ENCODE data around the gene CNNM2.

The CNNM2 gene

GRCh38 chr10:103096130-103096529, 178.0 kb downstream of the CNNM2 start:
- TF ChIP-seq, protein P1, sequence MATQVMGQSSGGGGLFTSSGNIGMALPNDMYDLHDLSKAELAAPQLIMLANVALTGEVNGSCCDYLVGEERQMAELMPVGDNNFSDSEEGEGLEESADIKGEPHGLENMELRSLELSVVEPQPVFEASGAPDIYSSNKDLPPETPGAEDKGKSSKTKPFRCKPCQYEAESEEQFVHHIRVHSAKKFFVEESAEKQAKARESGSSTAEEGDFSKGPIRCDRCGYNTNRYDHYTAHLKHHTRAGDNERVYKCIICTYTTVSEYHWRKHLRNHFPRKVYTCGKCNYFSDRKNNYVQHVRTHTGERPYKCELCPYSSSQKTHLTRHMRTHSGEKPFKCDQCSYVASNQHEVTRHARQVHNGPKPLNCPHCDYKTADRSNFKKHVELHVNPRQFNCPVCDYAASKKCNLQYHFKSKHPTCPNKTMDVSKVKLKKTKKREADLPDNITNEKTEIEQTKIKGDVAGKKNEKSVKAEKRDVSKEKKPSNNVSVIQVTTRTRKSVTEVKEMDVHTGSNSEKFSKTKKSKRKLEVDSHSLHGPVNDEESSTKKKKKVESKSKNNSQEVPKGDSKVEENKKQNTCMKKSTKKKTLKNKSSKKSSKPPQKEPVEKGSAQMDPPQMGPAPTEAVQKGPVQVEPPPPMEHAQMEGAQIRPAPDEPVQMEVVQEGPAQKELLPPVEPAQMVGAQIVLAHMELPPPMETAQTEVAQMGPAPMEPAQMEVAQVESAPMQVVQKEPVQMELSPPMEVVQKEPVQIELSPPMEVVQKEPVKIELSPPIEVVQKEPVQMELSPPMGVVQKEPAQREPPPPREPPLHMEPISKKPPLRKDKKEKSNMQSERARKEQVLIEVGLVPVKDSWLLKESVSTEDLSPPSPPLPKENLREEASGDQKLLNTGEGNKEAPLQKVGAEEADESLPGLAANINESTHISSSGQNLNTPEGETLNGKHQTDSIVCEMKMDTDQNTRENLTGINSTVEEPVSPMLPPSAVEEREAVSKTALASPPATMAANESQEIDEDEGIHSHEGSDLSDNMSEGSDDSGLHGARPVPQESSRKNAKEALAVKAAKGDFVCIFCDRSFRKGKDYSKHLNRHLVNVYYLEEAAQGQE (IDR thresholded peaks at IDR 0.05; ENCODE audit: insufficient replicate concordance, low read depth): no peak
- TF ChIP-seq GABPA (IDR thresholded peaks at IDR 0.05; ENCODE audit: low read depth): no peak
- no peak for TF ChIP-seq SPI1 (IDR thresholded peaks at IDR 0.05; ENCODE audit: borderline replicate concordance, low read depth)
- no peak for TF ChIP-seq CTCF (IDR thresholded peaks at IDR 0.05; ENCODE audit: insufficient read depth, low read length)
- TF ChIP-seq POLR2AphosphoS5 (IDR thresholded peaks at IDR 0.05; ENCODE audit: low read depth): no peak

DNA sequence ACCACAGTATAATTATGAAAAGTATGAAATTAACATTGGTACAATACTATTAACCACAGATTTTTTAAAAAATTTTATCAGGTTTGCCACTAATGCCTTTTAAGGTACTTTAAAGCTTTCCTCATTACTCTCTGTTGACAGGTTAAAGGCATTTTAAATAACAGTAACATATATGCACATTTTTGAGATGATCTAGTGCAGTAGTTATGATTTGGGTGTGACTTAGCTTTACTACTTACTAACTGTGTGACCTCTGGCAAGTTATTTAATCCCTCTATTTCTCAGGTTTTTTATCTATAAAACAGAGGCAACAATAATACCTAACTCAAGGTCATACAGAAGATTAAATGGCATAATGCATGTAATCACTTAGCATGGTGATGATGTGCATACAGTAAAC, 180.1 kb downstream of the CNNM2 start:
- no peak for TF ChIP-seq POLR2AphosphoS5 (IDR thresholded peaks at IDR 0.05; ENCODE audit: low read depth)
- no peak for TF ChIP-seq SPI1 (IDR thresholded peaks at IDR 0.05; ENCODE audit: borderline replicate concordance, low read depth)
- TF ChIP-seq, protein P1 (IDR thresholded peaks at IDR 0.05; ENCODE audit: insufficient replicate concordance, low read depth): no peak
- no peak overlapping the region for H3K27ac ChIP-seq (replicated peaks)
- H3K27me3 ChIP-seq (ENCODE audit: insufficient read depth, poor library complexity, severe bottlenecking): no peaks in the 10 kb centered on the region
- DNase-seq (ENCODE audit: low read depth in 1 of 2, low spot score in 1 of 2): no peak
- H3K4me3 ChIP-seq (replicated peaks; ENCODE audit: insufficient read depth, low read length): no peak overlapping the region

More at GRCh38 chr10:103096130-103096529, 178.0 kb downstream of the CNNM2 start:
- no peak for DNase-seq (ENCODE audit: low read depth in 1 of 2, low spot score in 1 of 2)
- Histone ChIP-seq H3K4me3 (replicated peaks; ENCODE audit: insufficient read depth, low read length) (no peak overlapping the region), H3K27ac (replicated peaks) (no peak overlapping the region), H3K27me3 (ENCODE audit: insufficient read depth, poor library complexity, severe bottlenecking) (no peaks in the 10 kb centered on the region)

DNA sequence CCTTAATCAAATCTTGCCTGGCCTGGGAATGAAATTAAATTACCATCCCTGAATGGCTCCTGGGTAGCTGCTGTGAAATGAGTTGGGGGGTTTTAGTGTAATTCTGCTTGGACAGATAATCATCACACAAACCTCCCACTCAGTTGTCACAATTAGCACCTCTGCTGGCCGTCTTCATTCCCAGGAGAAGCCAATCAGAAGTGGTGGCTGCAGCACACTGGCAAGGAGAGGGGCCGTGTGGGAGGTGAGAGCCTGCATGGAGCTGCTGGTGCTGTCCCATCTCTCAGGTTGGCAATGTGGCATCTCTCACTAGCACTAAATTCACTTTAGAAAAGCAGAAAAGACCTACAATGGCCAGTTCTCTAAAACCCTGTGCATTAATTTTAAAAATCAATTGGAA, 182.5 kb downstream of the CNNM2 start:
- H3K4me3 ChIP-seq (replicated peaks; ENCODE audit: insufficient read depth, low read length): no peak overlapping the region
- TF ChIP-seq SPI1 (IDR thresholded peaks at IDR 0.05; ENCODE audit: borderline replicate concordance, low read depth) (no peak), POLR2AphosphoS5 (IDR thresholded peaks at IDR 0.05; ENCODE audit: low read depth) (no peak), CTCF (IDR thresholded peaks at IDR 0.05; ENCODE audit: insufficient read depth, low read length) (no peak), GABPA (IDR thresholded peaks at IDR 0.05; ENCODE audit: low read depth) (no peak)
- TF ChIP-seq, protein P1 (IDR thresholded peaks at IDR 0.05; ENCODE audit: insufficient replicate concordance, low read depth): no peak
- no peaks in the 10 kb centered on the region for H3K27me3 ChIP-seq (ENCODE audit: insufficient read depth, poor library complexity, severe bottlenecking)
- no peak for DNase-seq (ENCODE audit: low read depth in 1 of 2, low spot score in 1 of 2)
- H3K27ac ChIP-seq (replicated peaks): no peak overlapping the region
